ENCODE data around the gene PAPPA2. TPM values are rescaled to one million over a fixed set of nuclear protein-coding genes. Genes with fewer than 3 reads are reported as not detected.

PAPPA2 gene
- total RNA-seq, 1 experiment from 2014 or later: 0.81 TPM

DNA sequence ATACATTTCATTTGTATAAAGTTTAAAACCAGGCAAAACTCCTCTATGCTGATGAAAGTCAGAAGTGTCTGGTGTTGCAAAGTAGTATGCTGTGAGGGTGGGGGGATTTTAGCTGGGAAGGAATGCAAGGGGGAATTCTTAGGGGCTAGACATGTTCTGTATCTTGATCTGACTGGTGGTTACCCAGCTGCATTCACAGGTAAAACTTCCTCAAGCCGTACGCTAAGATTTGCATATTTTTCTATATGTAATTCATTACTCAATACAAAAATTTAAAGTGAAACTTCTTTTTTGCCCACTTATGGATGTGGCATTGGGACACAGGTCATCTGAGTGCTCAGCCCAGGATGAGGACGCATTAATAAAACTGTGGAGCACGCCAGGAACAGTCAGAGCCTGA lies 323.3 kb downstream of the PAPPA2 start:
- Histone ChIP-seq H3K4me2 (ENCODE audit: insufficient read depth, insufficient read length, low read length) (no peak overlapping the region), H4K8ac (replicated peaks; ENCODE audit: insufficient read length, low read depth, low read length) (no peak overlapping the region), H3K4me1 (ENCODE audit: insufficient read depth, low read length) (no peaks in the 10 kb centered on the region; the same call in 1 of the 2 replicates), H3K27ac (ENCODE audit: insufficient read length, low read depth, low read length) (no peak overlapping the region), H2BK12ac (ENCODE audit: insufficient read length, low read depth, low read length) (no peak overlapping the region), H3K18ac (ENCODE audit: insufficient read length, low read depth, low read length) (no peak overlapping the region), H3K4ac (ENCODE audit: low read depth, low read length) (no peak overlapping the region), H4K5ac (ENCODE audit: insufficient read length, low read depth, low read length) (no peak overlapping the region), H3K23me2 (ENCODE audit: insufficient read length, low read depth, low read length, poor library complexity, severe bottlenecking) (no peaks in the 10 kb centered on the region), H3K27me3 (ENCODE audit: insufficient read depth, low read length) (no peaks in the 10 kb centered on the region), H3K23ac (ENCODE audit: insufficient read length, low read depth, low read length) (no peak overlapping the region), H3K79me2 (ENCODE audit: insufficient read depth, low read length) (no peaks in the 10 kb centered on the region), H2BK15ac (ENCODE audit: low read depth, low read length) (no peak overlapping the region), H3K56ac (ENCODE audit: insufficient read length, low read depth, low read length) (no peak overlapping the region), H2BK20ac (ENCODE audit: low read depth, low read length, poor library complexity, severe bottlenecking) (no peak overlapping the region), H3K9ac (ENCODE audit: extremely low read depth, insufficient read length, low read length) (no peak overlapping the region), H2BK5ac (ENCODE audit: insufficient read length, low read length) (no peak overlapping the region), H3K9me3 (ENCODE audit: control insufficient read depth, low read depth, low read length) (no peaks in the 10 kb centered on the region), H2AK5ac (ENCODE audit: insufficient read length, low read length) (no peak overlapping the region), H2AFZ (ENCODE audit: low read length) (no peak overlapping the region), H3T11ph (ENCODE audit: low read length) (no peak overlapping the region), H2BK120ac (ENCODE audit: low read depth, low read length, poor library complexity, severe bottlenecking) (no peak overlapping the region), H3K79me1 (ENCODE audit: insufficient read depth, low read depth, low read length, poor library complexity, severe bottlenecking) (no peaks in the 10 kb centered on the region), H4K91ac (ENCODE audit: insufficient read length, low read depth, low read length) (no peak overlapping the region), H4K20me1 (ENCODE audit: control insufficient read depth, insufficient read depth, insufficient read length) (no peaks in the 10 kb centered on the region), H3K14ac (ENCODE audit: insufficient read depth, low read length) (no peak overlapping the region)
- Mint-ChIP-seq H3K27ac (no peak overlapping the region), H3K4me1 (peaks cover 5 to 9% of the 10 kb centered on the region in 2 experiments), H3K36me3 (ENCODE audit: insufficient read depth in 1 of 3, low read depth in 3 of 3) (no peaks in the 10 kb centered on the region; a peak in 1 of 7 replicates), H3K9me3 (no peaks in the 10 kb centered on the region), H3K27me3 (ENCODE audit: low read depth) (no peaks in the 10 kb centered on the region), H3K4me3 (no peak overlapping the region)
- TF ChIP-seq, protein P1, sequence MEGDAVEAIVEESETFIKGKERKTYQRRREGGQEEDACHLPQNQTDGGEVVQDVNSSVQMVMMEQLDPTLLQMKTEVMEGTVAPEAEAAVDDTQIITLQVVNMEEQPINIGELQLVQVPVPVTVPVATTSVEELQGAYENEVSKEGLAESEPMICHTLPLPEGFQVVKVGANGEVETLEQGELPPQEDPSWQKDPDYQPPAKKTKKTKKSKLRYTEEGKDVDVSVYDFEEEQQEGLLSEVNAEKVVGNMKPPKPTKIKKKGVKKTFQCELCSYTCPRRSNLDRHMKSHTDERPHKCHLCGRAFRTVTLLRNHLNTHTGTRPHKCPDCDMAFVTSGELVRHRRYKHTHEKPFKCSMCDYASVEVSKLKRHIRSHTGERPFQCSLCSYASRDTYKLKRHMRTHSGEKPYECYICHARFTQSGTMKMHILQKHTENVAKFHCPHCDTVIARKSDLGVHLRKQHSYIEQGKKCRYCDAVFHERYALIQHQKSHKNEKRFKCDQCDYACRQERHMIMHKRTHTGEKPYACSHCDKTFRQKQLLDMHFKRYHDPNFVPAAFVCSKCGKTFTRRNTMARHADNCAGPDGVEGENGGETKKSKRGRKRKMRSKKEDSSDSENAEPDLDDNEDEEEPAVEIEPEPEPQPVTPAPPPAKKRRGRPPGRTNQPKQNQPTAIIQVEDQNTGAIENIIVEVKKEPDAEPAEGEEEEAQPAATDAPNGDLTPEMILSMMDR (conservative IDR thresholded peaks at IDR 0.05): no peak
- WGBS (ENCODE audit: extremely low coverage, insufficient read length, low lambda C conversion rate): no CpG with 5 or more reads among the region's 4 CpGs
- no peak for DNase-seq
